Measurements from ENCODE around the gene ACR.

GRCh38 chr22:50732681-50733080 lies 5.3 kb upstream of the ACR start:
- TF ChIP-seq BHLHE40 (IDR thresholded peaks at IDR 0.05; ENCODE audit: low read depth, low read length) (no peak), CTCF (conservative IDR thresholded peaks at IDR 0.05; ENCODE audit: low read depth, low read length) (no peak), POLR2A (IDR thresholded peaks at IDR 0.05; ENCODE audit: low read depth, low read length) (no peak), RFX5 (IDR thresholded peaks at IDR 0.05; ENCODE audit: low read depth, low read length) (no peak), RAD21 (IDR thresholded peaks at IDR 0.05; ENCODE audit: low read length) (no peak), MAFK (IDR thresholded peaks at IDR 0.05; ENCODE audit: low read depth, low read length) (no peak), ELK1 (IDR thresholded peaks at IDR 0.05; ENCODE audit: borderline replicate concordance, low read depth, low read length) (no peak), CEBPB (IDR thresholded peaks at IDR 0.05; ENCODE audit: low read depth, low read length) (no peak), MXI1 (IDR thresholded peaks at IDR 0.05; ENCODE audit: borderline replicate concordance, low read depth, low read length) (no peak), SMC3 (IDR thresholded peaks at IDR 0.05; ENCODE audit: low read depth, low read length) (no peak), NFE2L2 (IDR thresholded peaks at IDR 0.05; ENCODE audit: low read depth, low read length) (no peak), FOS (IDR thresholded peaks at IDR 0.05; ENCODE audit: low read depth, low read length) (no peak)

Data from IMR-90 (cell line).